Liver (tissue), 9 donors: Measurements from ENCODE around the gene ST7L. TPM values are rescaled to one million over a fixed set of nuclear protein-coding genes. Genes with fewer than 3 reads are reported as not detected.

Source experiments
- DNase-seq: peaks from one replicate; pipeline ENCODE4 v3.0.0-alpha.2; 2017; ENCODE audit warnings: low spot score
- H3K27ac ChIP-seq, 2 donors: one replicate each; pipeline ENCODE4 v1.7.0; 2013; ENCODE audit warnings: inconsistent platforms in 2 of 2, low read length in 2 of 2, control low read depth in 1 of 2, low read depth in 1 of 2, mild to moderate bottlenecking in 1 of 2
- H3K27me3 ChIP-seq, 4 donors: one replicate each; pipeline versions ENCODE4 v1.6.1 to v1.7.0; 2013; ENCODE audit warnings: low read length in 3 of 4, inconsistent platforms in 1 of 4, mild to moderate bottlenecking in 1 of 4, moderate library complexity in 1 of 4; ENCODE audit not compliant: control insufficient read depth in 4 of 4, insufficient read depth in 4 of 4
- H3K36me3 ChIP-seq, 4 donors: one replicate each; pipeline versions ENCODE4 v1.6.1 to v1.7.0; 2013; ENCODE audit warnings: low read length in 3 of 4, mild to moderate bottlenecking in 3 of 4, low read depth in 1 of 4, moderate library complexity in 1 of 4; ENCODE audit not compliant: control insufficient read depth in 4 of 4, insufficient read depth in 3 of 4
- H3K4me1 ChIP-seq, 4 donors: one replicate each; pipeline versions ENCODE4 v1.6.1 to v1.7.0; 2013; ENCODE audit warnings: low read length in 3 of 4, mild to moderate bottlenecking in 3 of 4, moderate library complexity in 1 of 4; ENCODE audit not compliant: control insufficient read depth in 4 of 4, insufficient read depth in 4 of 4
- H3K4me3 ChIP-seq, 3 donors: one replicate each; pipeline versions ENCODE4 v1.6.1 to v1.7.0; 2013; ENCODE audit warnings: low read length in 3 of 3, control low read depth in 1 of 3, low read depth in 1 of 3, mild to moderate bottlenecking in 1 of 3
- H3K9ac ChIP-seq, 2 donors: one replicate each; pipeline ENCODE4 v1.7.0; 2013; ENCODE audit warnings: low read length in 2 of 2, mild to moderate bottlenecking in 2 of 2, moderate library complexity in 2 of 2, control low read depth in 1 of 2, low read depth in 1 of 2
- H3K9me3 ChIP-seq, 4 donors: one replicate each; pipeline versions ENCODE4 v1.6.1 to v1.7.0; 2013; ENCODE audit warnings: low read length in 3 of 4; ENCODE audit not compliant: control insufficient read depth in 4 of 4
- ATF3 ChIP-seq: IDR thresholded peaks from 2 replicates; pipeline ENCODE4 v1.6.1; 2016; ENCODE audit warnings: antibody characterized with exemption
- CTCF ChIP-seq: fragments of 150-350 bp; IDR thresholded peaks from 2 replicates; pipeline ENCODE4 v1.5.1; 2017; ENCODE audit warnings: improper control_type of control experiment, low read depth, low read length; ENCODE audit not compliant: missing input control
- EGR1 ChIP-seq, 2 donors: IDR thresholded peaks; 2 replicates each; pipeline ENCODE4 v1.6.1; 2016 to 2018; ENCODE audit warnings: antibody characterized with exemption in 2 of 2, low read depth in 2 of 2
- FOXA2 ChIP-seq: IDR thresholded peaks from 2 replicates; pipeline ENCODE4 v1.6.1; 2016; ENCODE audit warnings: antibody characterized with exemption
- GABPA ChIP-seq, 2 donors: IDR thresholded peaks in 1 of 2; conservative IDR thresholded peaks in 1 of 2; 2 replicates each; pipeline ENCODE4 v1.6.1; 2016; ENCODE audit warnings: antibody characterized with exemption in 2 of 2, mild to moderate bottlenecking in 1 of 2, moderate library complexity in 1 of 2
- HNF4A ChIP-seq, 2 donors: conservative IDR thresholded peaks; 2 replicates each; pipeline ENCODE4 v1.6.1; 2016; ENCODE audit warnings: antibody characterized with exemption in 2 of 2, mild to moderate bottlenecking in 2 of 2
- HNF4G ChIP-seq: IDR thresholded peaks from 2 replicates; pipeline ENCODE4 v1.6.1; 2016; ENCODE audit warnings: antibody characterized with exemption
- JUND ChIP-seq, 2 donors: IDR thresholded peaks; 2 replicates each; pipeline ENCODE4 v1.6.1; 2016; ENCODE audit warnings: antibody characterized with exemption in 2 of 2
- NR2F2 ChIP-seq: IDR thresholded peaks from 2 replicates; pipeline ENCODE4 v1.6.1; 2016; ENCODE audit warnings: antibody characterized with exemption
- RAD21 ChIP-seq, 2 donors: IDR thresholded peaks; 2 replicates each; pipeline ENCODE4 v1.6.1; 2016; ENCODE audit warnings: antibody characterized with exemption in 2 of 2, mild to moderate bottlenecking in 2 of 2
- RXRA ChIP-seq, 2 donors: IDR thresholded peaks; 2 replicates each; pipeline ENCODE4 v1.6.1; 2017 to 2018; ENCODE audit warnings: antibody characterized with exemption in 2 of 2, mild to moderate bottlenecking in 1 of 2
- TAF1 ChIP-seq: conservative IDR thresholded peaks from 2 replicates; pipeline ENCODE4 v1.6.1; 2016; ENCODE audit warnings: antibody characterized with exemption, mild to moderate bottlenecking
- YY1 ChIP-seq: IDR thresholded peaks from 2 replicates; pipeline ENCODE4 v1.6.1; 2016; ENCODE audit warnings: antibody characterized with exemption, mild to moderate bottlenecking
- ZBTB33 ChIP-seq: IDR thresholded peaks from 2 replicates; pipeline ENCODE4 v1.6.1; 2016; ENCODE audit warnings: antibody characterized with exemption
- WGBS: extraction: QIAGEN DNeasy Blood & Tissue Kit; methylation state at CpG from one replicate; pipeline ENCODE4 v1.1.7; 2013; 5-methylcytosine and 5-hydroxymethylcytosine counted together
- polyA plus RNA-seq, 2 donors: library from polyadenylated mRNA; stranded (reverse) in 1 of 2; unstranded in 1 of 2; fragments of 200-250 nt in 1 of 2; fragments of >200 nt in 1 of 2; fragmentation: Nextera tagmentation in 1 of 2; extraction: Ambion mirVana in 1 of 2; gene quantifications; one replicate each; pipeline versions ENCODE4 v1.2.1 to v1.2.3, GENCODE V29; 2013 to 2015
- total RNA-seq, 2 donors: library from RNA; depleted of rRNA; stranded (reverse); fragments of >200 nt; gene quantifications; one replicate each; pipeline ENCODE4 v1.2.3, GENCODE V29; 2014
- TF ChIP-seq, protein P1 (sequence below): IDR thresholded peaks from 2 replicates; pipeline ENCODE4 v1.6.1; 2016; ENCODE audit warnings: antibody characterized with exemption, mild to moderate bottlenecking
- donor health status: healthy.
- donor health status: healthy.
- donor health status: healthy.
- donor health status: healthy.
- donor health status: healthy.

The ST7L gene, protein sequence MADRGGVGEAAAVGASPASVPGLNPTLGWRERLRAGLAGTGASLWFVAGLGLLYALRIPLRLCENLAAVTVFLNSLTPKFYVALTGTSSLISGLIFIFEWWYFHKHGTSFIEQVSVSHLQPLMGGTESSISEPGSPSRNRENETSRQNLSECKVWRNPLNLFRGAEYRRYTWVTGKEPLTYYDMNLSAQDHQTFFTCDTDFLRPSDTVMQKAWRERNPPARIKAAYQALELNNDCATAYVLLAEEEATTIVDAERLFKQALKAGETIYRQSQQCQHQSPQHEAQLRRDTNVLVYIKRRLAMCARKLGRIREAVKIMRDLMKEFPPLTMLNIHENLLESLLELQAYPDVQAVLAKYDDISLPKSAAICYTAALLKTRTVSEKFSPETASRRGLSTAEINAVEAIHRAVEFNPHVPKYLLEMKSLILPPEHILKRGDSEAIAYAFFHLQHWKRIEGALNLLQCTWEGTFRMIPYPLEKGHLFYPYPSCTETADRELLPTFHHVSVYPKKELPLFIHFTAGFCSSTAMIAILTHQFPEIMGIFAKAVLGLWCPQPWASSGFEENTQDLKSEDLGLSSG
- total RNA-seq (10 to 100 TPM; 10.4 to 13.6 TPM), polyA plus RNA-seq (1 to 10 TPM; 4.9 to 8.7 TPM)

DNA sequence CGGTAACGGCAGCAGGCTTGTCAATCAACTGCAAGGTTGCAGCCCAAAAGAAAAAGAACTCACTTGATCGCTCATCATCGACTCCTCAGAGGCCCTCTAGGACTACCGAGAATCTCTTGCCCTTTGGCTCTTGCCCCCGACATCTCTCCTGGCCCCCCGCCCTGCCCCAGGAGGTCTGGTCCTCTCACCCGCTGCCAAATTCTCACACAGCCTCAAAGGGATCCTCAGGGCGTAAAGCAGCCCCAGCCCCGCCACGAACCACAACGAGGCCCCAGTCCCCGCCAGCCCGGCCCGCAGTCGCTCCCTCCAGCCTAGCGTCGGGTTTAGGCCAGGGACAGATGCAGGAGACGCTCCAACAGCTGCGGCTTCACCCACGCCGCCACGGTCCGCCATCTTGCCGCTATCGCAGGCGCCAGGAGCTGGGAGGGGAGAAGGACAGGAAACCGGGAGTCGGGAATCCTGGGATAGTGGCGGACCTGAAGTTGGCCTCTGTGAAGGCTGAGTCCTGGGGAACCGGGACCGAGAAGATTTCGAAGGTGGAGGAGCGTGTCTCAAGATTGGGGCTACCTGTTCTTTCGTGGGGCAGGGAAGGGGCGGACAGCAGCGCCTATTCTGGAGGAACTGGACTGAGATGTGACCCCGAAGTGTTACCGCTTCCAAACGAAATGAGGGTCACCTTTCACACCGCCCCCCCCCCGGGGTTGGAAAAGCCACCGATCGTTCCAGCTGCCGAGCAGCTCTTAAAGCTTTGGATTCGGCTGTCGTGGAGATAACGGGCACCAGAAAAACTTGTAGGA lies at the start of gene ST7L:
ST7L (minus strand) TSS at position 421 of the 797 bp plus-strand sequence; CDS start at position 393, 28 bp downstream.
- peaks cover 0 to 8% (median 2%) of the 10 kb centered on the region in 4 donors for H3K36me3 ChIP-seq
- H3K9ac ChIP-seq, result peak within 1 kb of the TSS; percentile 98 to 100
- peak within 1 kb of the TSS; percentile 84 to 100 (median 100) for H3K4me3 ChIP-seq
- peak within 1 kb of the TSS; percentile 93 to 100 for H3K27ac ChIP-seq
- H3K4me1 ChIP-seq, result peaks cover 3 to 26% (median 20%) of the 10 kb centered on the region in 4 donors
- H3K27me3 ChIP-seq, result no peaks in the 10 kb centered on the region
- peak; percentile 78 for DNase-seq
- TF ChIP-seq HNF4A (conservative IDR thresholded peaks at IDR 0.05), result peak in 1 of 2 donors; percentile 16
- no peak for TF ChIP-seq RXRA (IDR thresholded peaks at IDR 0.05)
- TF ChIP-seq, protein P1, sequence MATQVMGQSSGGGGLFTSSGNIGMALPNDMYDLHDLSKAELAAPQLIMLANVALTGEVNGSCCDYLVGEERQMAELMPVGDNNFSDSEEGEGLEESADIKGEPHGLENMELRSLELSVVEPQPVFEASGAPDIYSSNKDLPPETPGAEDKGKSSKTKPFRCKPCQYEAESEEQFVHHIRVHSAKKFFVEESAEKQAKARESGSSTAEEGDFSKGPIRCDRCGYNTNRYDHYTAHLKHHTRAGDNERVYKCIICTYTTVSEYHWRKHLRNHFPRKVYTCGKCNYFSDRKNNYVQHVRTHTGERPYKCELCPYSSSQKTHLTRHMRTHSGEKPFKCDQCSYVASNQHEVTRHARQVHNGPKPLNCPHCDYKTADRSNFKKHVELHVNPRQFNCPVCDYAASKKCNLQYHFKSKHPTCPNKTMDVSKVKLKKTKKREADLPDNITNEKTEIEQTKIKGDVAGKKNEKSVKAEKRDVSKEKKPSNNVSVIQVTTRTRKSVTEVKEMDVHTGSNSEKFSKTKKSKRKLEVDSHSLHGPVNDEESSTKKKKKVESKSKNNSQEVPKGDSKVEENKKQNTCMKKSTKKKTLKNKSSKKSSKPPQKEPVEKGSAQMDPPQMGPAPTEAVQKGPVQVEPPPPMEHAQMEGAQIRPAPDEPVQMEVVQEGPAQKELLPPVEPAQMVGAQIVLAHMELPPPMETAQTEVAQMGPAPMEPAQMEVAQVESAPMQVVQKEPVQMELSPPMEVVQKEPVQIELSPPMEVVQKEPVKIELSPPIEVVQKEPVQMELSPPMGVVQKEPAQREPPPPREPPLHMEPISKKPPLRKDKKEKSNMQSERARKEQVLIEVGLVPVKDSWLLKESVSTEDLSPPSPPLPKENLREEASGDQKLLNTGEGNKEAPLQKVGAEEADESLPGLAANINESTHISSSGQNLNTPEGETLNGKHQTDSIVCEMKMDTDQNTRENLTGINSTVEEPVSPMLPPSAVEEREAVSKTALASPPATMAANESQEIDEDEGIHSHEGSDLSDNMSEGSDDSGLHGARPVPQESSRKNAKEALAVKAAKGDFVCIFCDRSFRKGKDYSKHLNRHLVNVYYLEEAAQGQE, result peak; percentile 17
- peak; percentile 42 for TF ChIP-seq TAF1
- TF ChIP-seq EGR1 (IDR thresholded peaks at IDR 0.05; ENCODE audit: low read depth in 2 of 2), result no peak
- TF ChIP-seq NR2F2, result no peak
- TF ChIP-seq YY1, result peak; percentile 98
- peak in 1 of 2 donors; percentile 81 for TF ChIP-seq GABPA (IDR thresholded peaks at IDR 0.05 in 1 of 2, conservative IDR thresholded peaks at IDR 0.05 in 1 of 2)
- peak; percentile 6 to 38 for TF ChIP-seq RAD21 (IDR thresholded peaks at IDR 0.05)
- TF ChIP-seq ATF3, result no peak
- no peak for TF ChIP-seq JUND (IDR thresholded peaks at IDR 0.05)
- WGBS, result under 1% methylated on average over 48 of the region's 48 CpGs
- no peaks in the 10 kb centered on the region for H3K9me3 ChIP-seq

GRCh38 chr1:112666946-112667345 lies 48.0 kb upstream of the ST7L start:
- H3K36me3 ChIP-seq, result peaks cover 10 to 41% (median 36%) of the 10 kb centered on the region in 4 donors
- WGBS, result 96% methylated on average over 2 of the region's 2 CpGs
- no peaks in the 10 kb centered on the region for H3K4me1 ChIP-seq
- no peak overlapping the region for H3K9ac ChIP-seq
- DNase-seq, result no peak
- no peak overlapping the region for H3K27ac ChIP-seq
- no peaks in the 10 kb centered on the region for H3K9me3 ChIP-seq
- no peaks in the 10 kb centered on the region for H3K27me3 ChIP-seq
- H3K4me3 ChIP-seq, result no peak overlapping the region
- no peak for TF ChIP-seq HNF4A (conservative IDR thresholded peaks at IDR 0.05)
- no peak for TF ChIP-seq NR2F2
- TF ChIP-seq, protein P1, result no peak
- no peak for TF ChIP-seq EGR1 (IDR thresholded peaks at IDR 0.05; ENCODE audit: low read depth in 2 of 2)
- TF ChIP-seq YY1, result no peak
- no peak for TF ChIP-seq FOXA2
- no peak for TF ChIP-seq CTCF
- no peak for TF ChIP-seq HNF4G
- no peak for TF ChIP-seq ATF3
- TF ChIP-seq RXRA (IDR thresholded peaks at IDR 0.05), result no peak
- no peak for TF ChIP-seq TAF1
- TF ChIP-seq GABPA (IDR thresholded peaks at IDR 0.05 in 1 of 2, conservative IDR thresholded peaks at IDR 0.05 in 1 of 2), result no peak
- TF ChIP-seq ZBTB33, result no peak
